Measurements from ENCODE around the gene OR6C2. TPM values are rescaled to one million over a fixed set of nuclear protein-coding genes. Genes with fewer than 3 reads are reported as not detected.

Gene OR6C2
- total RNA-seq, 1 donor from 2014 or later = not detected

DNA sequence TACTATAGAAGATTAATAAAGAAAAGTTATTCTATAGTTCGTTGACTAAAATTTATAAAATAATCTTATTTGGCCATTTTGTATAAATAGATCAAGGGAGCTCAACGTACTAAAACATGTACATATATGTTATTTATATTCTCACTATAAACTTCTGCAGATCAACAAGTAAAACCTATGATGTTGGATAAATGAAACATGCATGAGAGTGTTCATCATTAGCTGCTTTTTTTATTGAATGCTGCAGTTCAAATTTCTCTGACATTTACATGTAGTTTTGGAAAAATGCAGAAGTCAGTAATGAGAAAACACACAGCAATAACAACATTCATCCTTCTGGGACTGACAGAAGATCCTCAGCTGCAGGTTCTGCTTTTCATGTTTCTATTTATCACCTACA, 48.2 kb downstream of the OR6C2 start, which contains the start of gene OR6C68:
Gene OR6C68, plus strand, starts transcription at position 301 of the 400 bp plus-strand sequence. Its CDS starts 0 bp downstream, at position 301.
- TF ChIP-seq, protein P1, sequence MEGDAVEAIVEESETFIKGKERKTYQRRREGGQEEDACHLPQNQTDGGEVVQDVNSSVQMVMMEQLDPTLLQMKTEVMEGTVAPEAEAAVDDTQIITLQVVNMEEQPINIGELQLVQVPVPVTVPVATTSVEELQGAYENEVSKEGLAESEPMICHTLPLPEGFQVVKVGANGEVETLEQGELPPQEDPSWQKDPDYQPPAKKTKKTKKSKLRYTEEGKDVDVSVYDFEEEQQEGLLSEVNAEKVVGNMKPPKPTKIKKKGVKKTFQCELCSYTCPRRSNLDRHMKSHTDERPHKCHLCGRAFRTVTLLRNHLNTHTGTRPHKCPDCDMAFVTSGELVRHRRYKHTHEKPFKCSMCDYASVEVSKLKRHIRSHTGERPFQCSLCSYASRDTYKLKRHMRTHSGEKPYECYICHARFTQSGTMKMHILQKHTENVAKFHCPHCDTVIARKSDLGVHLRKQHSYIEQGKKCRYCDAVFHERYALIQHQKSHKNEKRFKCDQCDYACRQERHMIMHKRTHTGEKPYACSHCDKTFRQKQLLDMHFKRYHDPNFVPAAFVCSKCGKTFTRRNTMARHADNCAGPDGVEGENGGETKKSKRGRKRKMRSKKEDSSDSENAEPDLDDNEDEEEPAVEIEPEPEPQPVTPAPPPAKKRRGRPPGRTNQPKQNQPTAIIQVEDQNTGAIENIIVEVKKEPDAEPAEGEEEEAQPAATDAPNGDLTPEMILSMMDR (conservative IDR thresholded peaks at IDR 0.05; ENCODE audit: low read depth, low read length) = no peak
- H3K4me3 ChIP-seq (ENCODE audit: low read depth, low read length) = no peak within 1 kb of the TSS
- DNase-seq (ENCODE audit: low read depth) = no peak

DNA sequence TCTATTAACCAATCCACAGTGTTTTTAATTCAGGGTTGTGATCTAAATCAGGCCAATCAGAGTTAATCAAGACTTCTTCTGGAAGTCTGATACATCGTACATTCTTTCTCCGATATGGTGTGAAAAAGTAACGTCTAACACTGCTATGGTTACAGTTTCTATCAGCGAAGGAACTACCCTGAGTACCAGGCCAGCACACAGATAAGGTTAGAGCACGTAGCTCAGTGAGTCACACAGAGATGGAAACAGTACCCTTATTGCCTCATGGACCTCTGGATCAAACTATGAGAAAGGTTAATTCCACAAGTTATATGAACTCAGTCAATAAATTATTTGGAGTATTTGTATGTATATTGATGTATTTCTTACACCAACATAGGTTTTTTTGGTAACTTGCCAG, 51.6 kb downstream of the OR6C2 start:
- no peak for DNase-seq (ENCODE audit: low read depth)
- no peak overlapping the region for H3K4me3 ChIP-seq (ENCODE audit: low read depth, low read length)
- TF ChIP-seq, protein P1 (conservative IDR thresholded peaks at IDR 0.05; ENCODE audit: low read depth, low read length) = no peak

DNA sequence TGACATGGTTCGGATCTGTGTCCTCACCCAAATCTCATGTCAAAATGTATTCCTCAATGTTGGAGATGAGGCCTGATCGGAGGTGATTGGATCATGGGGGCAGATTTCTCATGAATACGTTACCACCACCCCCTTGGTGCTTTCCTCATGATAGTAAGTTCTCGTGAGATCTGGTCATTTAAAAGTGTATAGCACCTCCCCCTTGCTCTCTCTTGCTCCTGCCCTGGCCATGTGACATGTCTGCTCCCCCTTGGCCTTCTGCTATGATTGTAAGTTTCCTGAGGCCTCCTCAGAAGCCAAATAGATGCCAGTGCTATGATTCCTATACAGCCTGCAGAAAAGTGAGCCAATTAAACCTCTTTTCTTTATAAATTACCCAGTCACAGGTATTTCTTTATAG, 55.4 kb downstream of the OR6C2 start:
- no peak overlapping the region for H3K4me3 ChIP-seq (ENCODE audit: low read depth, low read length)
- DNase-seq (ENCODE audit: low read depth) = no peak
- TF ChIP-seq, protein P1 (conservative IDR thresholded peaks at IDR 0.05; ENCODE audit: low read depth, low read length) = no peak

DNA sequence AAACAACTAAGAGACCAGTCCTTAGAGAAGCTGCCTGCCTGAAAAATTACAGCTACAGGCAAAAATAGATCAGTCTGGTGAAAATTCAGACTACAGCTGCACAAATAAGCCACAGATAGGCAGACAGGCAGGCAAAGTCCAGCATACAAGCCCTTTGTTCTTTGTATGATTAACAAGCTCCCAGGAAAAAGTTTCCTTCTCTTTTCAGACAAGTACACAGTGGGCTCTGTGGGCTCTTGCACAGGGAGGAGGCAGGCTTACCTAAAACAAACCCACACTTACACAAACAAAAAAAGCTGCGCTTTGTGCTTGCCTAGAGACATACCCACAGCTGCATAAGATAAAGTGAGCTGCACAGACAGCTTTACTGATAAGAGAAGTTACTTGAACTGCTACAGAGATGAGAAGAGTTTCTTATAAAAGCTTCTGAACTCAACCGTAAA, 56.0 kb downstream of the OR6C2 start:
- H3K4me3 ChIP-seq (ENCODE audit: low read depth, low read length) = no peak overlapping the region
- TF ChIP-seq, protein P1 (conservative IDR thresholded peaks at IDR 0.05; ENCODE audit: low read depth, low read length) = no peak
- DNase-seq (ENCODE audit: low read depth) = no peak

DNA sequence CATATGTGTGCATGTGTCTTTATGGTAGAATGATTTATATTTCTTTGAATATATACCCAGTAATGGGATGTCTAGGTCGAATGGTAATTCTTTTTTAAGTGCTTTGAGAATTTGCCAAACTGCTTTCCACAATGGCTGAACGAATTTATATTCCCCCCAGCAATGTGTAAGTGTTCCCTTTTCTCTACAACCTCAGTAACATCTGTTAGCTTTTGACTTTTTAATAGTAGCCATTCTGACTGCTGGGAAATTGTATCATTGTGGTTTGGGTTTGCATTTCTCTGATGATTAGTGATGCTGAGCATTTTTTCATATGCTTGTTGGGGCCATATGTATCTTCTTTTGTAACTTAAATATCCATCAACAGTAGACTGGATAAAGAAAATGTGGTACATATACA, 57.7 kb downstream of the OR6C2 start:
- TF ChIP-seq, protein P1 (conservative IDR thresholded peaks at IDR 0.05; ENCODE audit: low read depth, low read length) = no peak
- no peak for DNase-seq (ENCODE audit: low read depth)
- H3K4me3 ChIP-seq (ENCODE audit: low read depth, low read length) = no peak overlapping the region

Other genes starting within 250 kb of the OR6C2 start
- gene OR10A7, start 223.1 kb upstream of the OR6C2 start, total RNA-seq = not detected in 2 replicates
- not detected in 2 replicates for gene OR6C74, start 199.5 kb upstream of the OR6C2 start, total RNA-seq
- gene OR6C6, start 147.5 kb upstream of the OR6C2 start, total RNA-seq = not detected in 2 replicates
- gene OR6C1, start 129.7 kb upstream of the OR6C2 start, total RNA-seq = not detected in 2 replicates
- not detected in 2 replicates for gene OR6C3, start 113.3 kb upstream of the OR6C2 start, total RNA-seq
- 0.29 TPM in 1 of 2 replicates, not detected in the other for gene OR6C75, start 81.1 kb upstream of the OR6C2 start, total RNA-seq
- not detected in 2 replicates for gene OR6C65, start 43.5 kb upstream of the OR6C2 start, total RNA-seq
- not detected in 2 replicates for gene OR6C76, start 17.8 kb upstream of the OR6C2 start, total RNA-seq
- not detected in 2 replicates for gene OR6C70, start 26.1 kb downstream of the OR6C2 start, total RNA-seq
- gene OR6C68, start 48.3 kb downstream of the OR6C2 start, total RNA-seq = not detected in 2 replicates
- not detected in 2 replicates for gene OR6C4, start 105.5 kb downstream of the OR6C2 start, total RNA-seq
- not detected in 2 replicates for gene OR2AP1, start 128.4 kb downstream of the OR6C2 start, total RNA-seq
- not detected in 2 replicates for gene OR10P1, start 192.8 kb downstream of the OR6C2 start, total RNA-seq